OCI-M1 (cell line): ENCODE results near the gene PSMD12.

Experiments used
- DNase-seq: peaks from one replicate; lab custom pipeline; 2025; lab: John Stamatoyannopoulos, UW

Gene PSMD12

DNA sequence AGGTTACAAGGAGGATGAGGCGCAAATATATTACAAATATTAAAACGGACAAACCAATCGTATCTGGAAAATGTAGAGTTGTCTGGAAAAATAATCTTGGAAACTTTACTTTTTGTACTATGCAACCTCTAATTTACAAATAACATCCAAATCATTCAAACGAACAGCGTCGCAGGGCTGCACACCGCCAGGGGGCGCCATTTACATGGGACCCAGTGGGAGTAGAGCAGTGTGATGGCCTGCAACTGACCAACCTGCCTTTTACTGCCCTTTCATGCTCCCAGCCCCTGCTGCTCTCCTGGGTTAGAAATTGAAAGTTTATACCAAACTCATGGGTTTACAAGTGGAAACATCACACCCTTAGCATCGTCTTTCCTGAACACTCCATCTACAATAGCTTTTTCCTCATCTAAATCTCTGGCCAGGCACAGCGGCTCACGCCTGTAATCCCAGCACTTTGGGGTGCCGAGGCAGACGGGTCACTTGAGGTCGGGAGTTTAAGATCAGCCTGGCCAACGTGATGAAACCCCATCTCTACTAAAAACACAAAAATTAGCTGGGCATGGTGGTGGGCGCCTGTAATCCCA is 20.7 kb upstream of the PSMD12 start:
- peak; percentile 84 for DNase-seq

GRCh38 chr17:67385122-67385988 is 19.0 kb upstream of the PSMD12 start:
- no peak for DNase-seq

DNA sequence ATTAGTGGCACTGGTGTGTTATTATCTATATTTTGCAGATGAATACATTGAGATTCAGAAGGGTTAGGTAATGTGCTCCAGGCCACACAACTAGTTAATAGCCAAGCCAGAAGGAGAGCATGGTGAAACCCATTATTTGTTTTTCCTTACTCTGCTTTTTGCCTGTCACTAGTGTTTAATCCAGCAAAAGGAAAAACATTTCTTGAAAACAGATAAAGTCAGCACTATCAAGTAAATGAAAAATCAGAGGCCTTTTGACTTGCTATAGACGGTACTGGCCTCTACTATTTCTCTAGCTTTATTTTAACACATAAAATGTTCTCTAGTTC is 15.5 kb upstream of the PSMD12 start:
- no peak for DNase-seq

DNA sequence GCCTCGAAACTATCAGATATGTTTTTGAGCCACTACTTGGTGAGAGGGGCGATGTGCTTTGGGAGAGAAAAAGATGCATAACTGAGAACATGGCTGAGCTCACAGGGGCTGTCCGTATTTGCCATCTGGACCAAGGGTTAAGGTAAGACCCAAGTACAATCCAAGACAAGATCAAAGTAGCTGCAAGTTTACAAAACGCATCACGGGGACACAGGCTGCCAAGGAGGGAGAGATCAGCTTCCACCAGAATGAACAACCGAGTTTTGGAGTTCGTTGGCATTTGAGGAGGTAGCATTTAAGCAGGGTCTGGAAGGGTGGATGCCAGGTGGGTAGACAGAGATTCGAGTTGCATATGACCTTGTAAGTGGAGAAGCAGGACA is 12.9 kb upstream of the PSMD12 start:
- no peak for DNase-seq

DNA sequence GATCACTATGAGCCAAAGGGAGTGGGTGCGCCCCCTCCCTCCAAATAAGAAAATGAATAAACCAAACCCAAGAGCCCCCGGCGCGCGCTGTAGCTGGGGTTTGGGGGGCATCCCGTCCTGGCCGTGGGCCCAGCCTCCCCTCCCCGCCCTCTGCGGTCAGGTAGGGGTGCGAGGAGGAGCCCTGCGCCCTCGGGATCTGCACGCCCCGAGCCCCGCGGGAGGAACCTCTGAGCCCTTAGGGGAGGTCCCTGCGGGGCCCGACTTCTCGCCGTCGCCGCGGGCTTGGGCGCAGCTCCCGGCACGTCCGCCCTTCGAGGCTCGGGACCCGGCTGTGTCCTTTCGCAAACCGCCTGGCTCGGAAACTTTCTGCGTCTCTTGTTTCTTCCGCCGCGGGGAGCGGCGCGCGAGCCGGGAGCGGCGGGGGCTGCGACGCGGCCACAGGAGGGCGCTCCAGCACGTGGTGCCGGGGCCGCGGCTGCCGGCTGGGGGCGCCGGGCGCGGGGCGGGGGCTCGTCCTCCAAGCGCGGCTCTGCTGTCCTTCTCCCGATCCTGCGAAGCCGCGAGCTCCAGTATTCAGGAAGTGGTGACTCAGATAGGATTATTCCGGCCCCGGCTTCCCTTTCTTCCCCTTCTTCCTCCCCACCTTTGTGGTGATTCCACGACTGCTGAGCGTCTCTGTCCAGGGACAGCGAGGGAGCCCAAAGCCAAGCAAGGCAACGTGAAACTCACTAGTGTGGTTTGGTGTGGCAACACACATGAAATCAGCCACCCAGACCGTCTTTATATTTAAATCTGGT is 12.3 kb upstream of the PSMD12 start:
- DNase-seq, result peak; percentile 77

DNA sequence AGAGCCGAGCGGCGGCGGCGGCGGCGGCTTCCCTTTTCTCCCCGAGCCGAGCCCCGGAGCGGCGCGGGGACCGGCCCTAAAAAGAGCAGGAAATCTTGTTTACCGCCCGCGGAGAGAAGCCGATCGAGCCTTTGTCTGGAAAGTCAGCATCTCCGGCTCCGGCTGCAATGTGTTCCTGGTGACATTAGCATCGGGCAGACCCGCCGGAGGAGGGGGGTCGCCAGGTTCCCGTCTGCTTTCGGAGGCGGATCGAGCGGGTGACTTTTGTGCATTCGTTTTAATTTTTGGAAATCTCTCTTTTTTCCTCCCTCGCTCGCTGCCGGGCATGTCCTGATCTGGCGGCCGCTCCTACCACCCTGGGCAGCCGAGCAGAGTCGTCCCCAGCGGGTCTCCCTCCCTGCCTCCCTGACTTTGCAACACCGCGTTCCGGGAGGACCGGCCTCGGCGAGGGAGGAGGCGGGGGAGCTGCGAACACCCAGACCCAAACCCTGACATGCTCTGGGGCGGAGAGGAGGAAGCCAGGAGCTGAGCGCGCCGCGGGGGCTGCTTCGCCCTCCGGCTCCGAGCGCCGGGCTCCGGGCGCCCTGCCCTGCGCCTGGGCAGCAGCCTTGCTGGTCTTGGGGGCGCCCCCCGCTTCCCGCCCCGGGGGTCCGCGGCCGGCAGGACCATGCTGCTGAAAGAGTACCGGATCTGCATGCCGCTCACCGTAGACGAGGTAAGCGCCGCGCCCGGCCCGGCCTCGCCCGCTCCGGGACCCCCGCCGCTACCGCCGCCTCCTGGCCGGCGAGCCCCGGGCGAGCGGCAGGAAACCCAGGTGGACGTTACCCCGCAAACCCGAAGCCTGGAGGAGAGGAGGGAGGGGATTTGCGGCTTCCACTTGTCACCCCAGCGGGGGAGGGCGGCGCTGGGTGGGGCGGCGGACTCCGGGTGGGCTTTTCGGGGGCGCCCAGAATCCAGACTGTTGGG is 11.4 kb upstream of the PSMD12 start:
- DNase-seq, result peak; percentile 77

GRCh38 chr17:67376737-67377487 is 10.5 kb upstream of the PSMD12 start, which contains the start of gene PITPNC1:
Gene PITPNC1, plus strand, starts transcription at chr17:67377281.
- peak; percentile 85 for DNase-seq

GRCh38 chr17:67376415-67376736 is 10.0 kb upstream of the PSMD12 start:
- no peak for DNase-seq

DNA sequence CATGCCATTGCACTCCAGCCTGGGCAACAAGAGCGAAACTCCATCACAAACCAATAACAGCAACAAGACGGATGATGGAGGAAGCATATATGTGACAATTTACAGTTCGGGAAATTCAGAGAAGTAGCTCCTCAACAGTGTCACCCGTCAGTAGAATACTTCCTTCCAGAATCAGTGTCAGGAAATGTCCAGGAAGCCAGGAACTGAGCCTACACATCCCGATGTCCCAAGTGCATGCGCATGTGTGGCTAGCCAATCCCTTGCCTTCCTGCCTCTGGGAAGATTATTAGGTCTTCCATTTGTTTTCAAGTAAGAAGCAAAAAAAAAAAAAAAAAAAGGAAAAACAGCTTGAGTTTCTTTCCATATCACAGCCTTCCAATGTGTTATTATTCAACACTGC is 9.3 kb upstream of the PSMD12 start:
- no peak for DNase-seq

DNA sequence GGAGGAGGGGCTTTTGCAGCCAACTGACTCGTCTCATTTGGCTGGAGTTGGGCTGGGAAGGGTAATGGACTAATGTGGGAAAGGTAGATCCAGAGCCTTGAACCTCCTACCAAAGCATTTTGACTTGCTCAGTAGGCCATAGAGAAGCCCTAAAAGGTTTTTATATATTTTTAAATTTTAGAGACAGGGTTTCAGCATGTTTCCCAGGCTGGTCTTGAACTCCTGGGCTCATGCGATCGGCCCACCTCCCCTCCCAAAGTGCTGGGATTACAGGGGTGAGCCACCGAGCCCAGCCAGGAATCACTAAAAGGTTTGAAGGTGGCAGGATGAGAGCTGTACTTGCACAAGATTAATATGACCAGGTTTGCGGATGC is 8.7 kb upstream of the PSMD12 start:
- no peak for DNase-seq

- peak; percentile 98 for DNase-seq
Observed at GRCh38 chr17:67374329-67375053, 8.1 kb upstream of the PSMD12 start.

GRCh38 chr17:67372751-67373150 is 6.4 kb upstream of the PSMD12 start:
- no peak for DNase-seq

GRCh38 chr17:67369676-67370075 is 3.3 kb upstream of the PSMD12 start:
- peak; percentile 37 for DNase-seq

GRCh38 chr17:67365738-67366192 is 612 bp downstream of the PSMD12 start:
- DNase-seq, result peak; percentile 65

DNA sequence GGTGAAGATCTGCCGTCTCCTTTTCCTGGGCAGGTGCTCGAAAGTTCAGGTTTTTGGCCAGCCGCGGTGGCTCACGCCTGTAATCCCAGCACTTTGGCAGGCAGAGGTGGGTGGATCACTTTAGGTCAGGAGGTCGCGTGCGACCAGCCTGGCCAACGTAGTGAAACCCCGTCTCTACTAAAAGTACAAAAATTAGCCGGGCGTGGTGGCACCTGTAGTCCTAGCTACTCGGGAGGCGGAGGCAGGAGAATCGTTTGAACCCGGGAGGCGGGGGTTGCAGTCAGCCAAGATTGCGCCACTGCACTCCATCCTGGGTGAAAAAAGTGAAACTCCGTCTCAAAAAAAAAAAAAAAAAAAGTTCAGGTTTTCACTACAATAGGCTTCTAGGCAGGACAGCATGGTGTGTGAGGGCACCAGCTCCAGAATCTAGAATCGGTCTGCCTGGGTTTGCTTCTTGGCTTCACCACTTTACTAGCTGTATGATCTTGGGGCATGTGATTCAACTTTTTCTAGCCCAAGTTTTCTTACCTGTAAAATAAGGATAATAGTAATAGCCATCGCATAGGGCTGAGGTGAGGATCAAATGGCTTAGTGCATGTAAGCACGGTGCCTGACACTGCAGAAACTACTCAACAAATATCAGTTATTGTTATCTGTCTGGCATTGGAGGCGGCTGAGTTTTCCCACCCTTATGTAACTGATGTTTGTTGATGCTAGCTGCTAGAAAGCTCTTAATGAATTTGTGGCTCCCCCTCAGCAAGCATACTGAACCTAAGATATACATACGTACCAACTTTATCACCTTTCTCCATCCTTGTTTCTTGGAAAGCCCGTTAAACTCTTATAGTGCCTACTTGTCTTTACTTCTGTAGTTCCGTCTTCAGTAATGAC is 1.3 kb downstream of the PSMD12 start:
- DNase-seq, result no peak

DNA sequence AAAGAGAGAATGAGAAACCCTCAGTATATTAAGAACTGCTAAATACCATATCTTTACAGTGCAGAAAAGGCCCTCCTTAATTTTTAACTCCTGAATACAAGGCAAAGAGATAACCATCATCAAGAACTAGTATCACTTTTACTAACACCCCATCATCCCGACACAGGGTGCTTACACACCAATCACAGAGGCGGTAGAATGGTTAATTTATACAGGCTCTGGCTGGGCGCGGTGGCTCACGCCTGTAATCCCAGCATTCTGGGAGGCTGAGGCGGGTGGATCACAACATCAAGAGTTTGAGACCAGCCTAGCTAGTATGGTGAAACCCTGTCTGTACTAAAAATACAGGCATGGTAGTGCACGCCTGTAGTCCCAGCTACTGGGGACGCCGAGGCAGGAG is 4.2 kb downstream of the PSMD12 start:
- DNase-seq, result no peak

DNA sequence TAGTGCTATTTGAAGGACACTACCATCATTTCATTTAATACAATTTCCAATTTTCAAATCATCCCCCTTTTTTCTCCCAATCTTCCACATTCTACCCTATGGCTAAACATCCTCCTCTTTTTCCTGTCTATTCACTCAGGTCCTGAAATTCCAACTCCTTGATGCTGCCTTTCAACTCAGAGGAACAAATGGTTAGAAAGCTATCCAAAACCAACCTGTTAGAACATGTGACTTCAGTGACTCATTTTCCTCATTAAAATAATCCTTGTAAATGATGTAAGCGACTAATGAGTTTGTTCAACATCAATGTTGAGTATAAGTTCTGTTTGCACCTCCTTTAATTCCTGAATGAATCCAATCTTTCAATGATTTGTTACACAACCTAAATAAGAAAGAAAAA is 5.5 kb downstream of the PSMD12 start:
- no peak for DNase-seq

GRCh38 chr17:67359960-67360791 is 6.2 kb downstream of the PSMD12 start:
- DNase-seq, result peak; percentile 65

- no peak for DNase-seq
Observed at GRCh38 chr17:67358612-67359011, 7.8 kb downstream of the PSMD12 start.
